Endodermal cell (in vitro differentiated cells): ENCODE results near the gene ABHD2. TPM values are rescaled to one million over a fixed set of nuclear protein-coding genes. Genes with fewer than 3 reads are reported as not detected.

ENCODE experiments used
- DNase-seq: peaks from one replicate; pipeline ENCODE4 v3.0.0-alpha.2; 2017
- H3K27ac ChIP-seq: 2 replicates; pipeline ENCODE4 v1.5.1; 2013; ENCODE audit warnings: mild to moderate bottlenecking, low read depth, low read length, moderate library complexity
- H3K27me3 ChIP-seq: 2 replicates; pipeline ENCODE4 v1.6.1; 2013; ENCODE audit warnings: mild to moderate bottlenecking, low read length, moderate library complexity; ENCODE audit not compliant: insufficient read depth, control insufficient read depth, poor library complexity, severe bottlenecking
- H3K36me3 ChIP-seq: 2 replicates; pipeline ENCODE4 v1.7.0; 2013; ENCODE audit warnings: mild to moderate bottlenecking, low read length, moderate library complexity; ENCODE audit not compliant: control insufficient read depth, insufficient read depth
- H3K4me1 ChIP-seq: one replicate; pipeline ENCODE4 v1.7.0; 2013; ENCODE audit warnings: low read length; ENCODE audit not compliant: control insufficient read depth, insufficient read depth
- H3K4me3 ChIP-seq: 2 replicates; pipeline ENCODE4 v1.5.1; 2013; ENCODE audit warnings: mild to moderate bottlenecking, low read length, moderate library complexity
- H3K9ac ChIP-seq: 2 replicates; pipeline ENCODE4 v1.6.1; 2013; ENCODE audit warnings: mild to moderate bottlenecking, low read length, moderate library complexity; ENCODE audit not compliant: poor library complexity, severe bottlenecking; ENCODE audit errors: extremely low read depth
- H3K9me3 ChIP-seq: 2 replicates; pipeline ENCODE4 v1.6.1; 2013; ENCODE audit warnings: mild to moderate bottlenecking, low read length, moderate library complexity; ENCODE audit not compliant: control insufficient read depth
- H3K27ac Mint-ChIP-seq: 2 replicates; pipeline ENCODE4 v1.8.0; 2020; ENCODE audit warnings: mixed read lengths
- H3K27me3 Mint-ChIP-seq: 2 replicates; pipeline ENCODE4 v1.8.0; 2021; ENCODE audit warnings: mild to moderate bottlenecking, mixed read lengths; ENCODE audit not compliant: insufficient read depth
- H3K36me3 Mint-ChIP-seq: 2 replicates; pipeline ENCODE4 v1.8.0; 2020; ENCODE audit warnings: low read depth, mixed read lengths
- H3K4me1 Mint-ChIP-seq: 2 replicates; pipeline ENCODE4 v1.8.0; 2020; ENCODE audit warnings: mixed read lengths
- H3K4me3 Mint-ChIP-seq: 2 replicates; pipeline ENCODE4 v1.8.0; 2020; ENCODE audit warnings: mild to moderate bottlenecking, moderate library complexity, mixed read lengths
- H3K9me3 Mint-ChIP-seq: 2 replicates; pipeline ENCODE4 v1.8.0; 2020; ENCODE audit warnings: mild to moderate bottlenecking, mixed read lengths
- CTCF ChIP-seq: fragments of 200-600 bp; sonication (generic); conservative IDR thresholded peaks from 2 replicates; pipeline ENCODE4 v1.5.0; 2021; ENCODE audit warnings: antibody characterized with exemption, mild to moderate bottlenecking
- WGBS, 2 experiments: methylation state at CpG; one replicate each; pipeline versions ENCODE4 v1.1.5 to v1.1.7; 2013; ENCODE audit warnings: missing lambda C conversion rate in 2 of 2, mixed read lengths in 1 of 2; ENCODE audit not compliant: insufficient coverage in 1 of 2, insufficient read length in 1 of 2; 5-methylcytosine and 5-hydroxymethylcytosine counted together
- total RNA-seq, 2 donors: library from RNA; stranded (reverse); fragmentation: NEBNext Ultra II Directional in 1 of 2; extraction: Animal tissue kit (Norgen Biotek cat#: 25700) in 1 of 2; gene quantifications; 2 replicates in 1 of 2; 3 replicates in 1 of 2; pipeline ENCODE4 v1.2.1, GENCODE V29; 2021

ABHD2 gene
- total RNA-seq, 2 donors from 2014 or later: 24.1 to 26.0 TPM

- H3K36me3 ChIP-seq: no peaks in the 10 kb centered on the region
- H3K9me3 ChIP-seq: no peaks in the 10 kb centered on the region
- Mint-ChIP-seq H3K27ac (no peak overlapping the region), H3K4me1 (peaks cover 5% of the 10 kb centered on the region), H3K9me3 (no peaks in the 10 kb centered on the region), H3K4me3 (no peak overlapping the region), H3K36me3 (peaks cover 16% of the 10 kb centered on the region), H3K27me3 (no peaks in the 10 kb centered on the region)
- H3K4me3 ChIP-seq: no peak overlapping the region
- H3K4me1 ChIP-seq: no peaks in the 10 kb centered on the region
- TF ChIP-seq CTCF: no peak
- 91 to 94% methylated on average over 6 of the region's 6 CpGs for WGBS, 2 experiments
- DNase-seq: no peak
- H3K27me3 ChIP-seq: no peaks in the 10 kb centered on the region
- no peak overlapping the region for H3K27ac ChIP-seq
- no peak overlapping the region for H3K9ac ChIP-seq
Measured at GRCh38 chr15:89186803-89187202, 98.5 kb downstream of the ABHD2 start.

GRCh38 chr15:89187301-89187985, 99.2 kb downstream of the ABHD2 start:
- no peak overlapping the region for H3K4me3 ChIP-seq
- H3K9me3 Mint-ChIP-seq: no peaks in the 10 kb centered on the region

GRCh38 chr15:89187986-89188514, 99.8 kb downstream of the ABHD2 start:
- Mint-ChIP-seq H3K36me3 (peaks cover 18% of the 10 kb centered on the region), H3K27me3 (no peaks in the 10 kb centered on the region), H3K4me3 (no peak overlapping the region), H3K4me1 (peaks cover 5% of the 10 kb centered on the region), H3K9me3 (no peaks in the 10 kb centered on the region), H3K27ac (no peak overlapping the region)
- Histone ChIP-seq H3K36me3 (peaks cover under 1% of the 10 kb centered on the region), H3K4me1 (no peaks in the 10 kb centered on the region), H3K9ac (no peak overlapping the region), H3K27me3 (no peaks in the 10 kb centered on the region), H3K9me3 (no peaks in the 10 kb centered on the region), H3K4me3 (no peak overlapping the region), H3K27ac (no peak overlapping the region)
- no peak for DNase-seq
- no peak for TF ChIP-seq CTCF
- WGBS, 2 experiments: 86 to 94% methylated on average over 2 to 8 of the region's 8 CpGs

More at GRCh38 chr15:89187301-89187985, 99.2 kb downstream of the ABHD2 start:
- Histone ChIP-seq H3K9ac (no peak overlapping the region), H3K27me3 (no peaks in the 10 kb centered on the region), H3K27ac (no peak overlapping the region), H3K36me3 (no peaks in the 10 kb centered on the region), H3K9me3 (no peaks in the 10 kb centered on the region), H3K4me1 (no peaks in the 10 kb centered on the region)
- Mint-ChIP-seq H3K4me3 (no peak overlapping the region), H3K36me3 (peaks cover 18% of the 10 kb centered on the region), H3K4me1 (peaks cover 5% of the 10 kb centered on the region), H3K27ac (no peak overlapping the region), H3K27me3 (no peaks in the 10 kb centered on the region)
- TF ChIP-seq CTCF: no peak
- 97 to 100% methylated on average over 3 to 9 of the region's 9 CpGs for WGBS, 2 experiments
- DNase-seq: no peak
